Measurements from ENCODE around the gene WFS1. TPM values are rescaled to one million over a fixed set of nuclear protein-coding genes. Genes with fewer than 3 reads are reported as not detected.

Gene WFS1
- total and polyA plus RNA-seq, 2 experiments from 2014 or later: 36.1 to 43.1 TPM

DNA sequence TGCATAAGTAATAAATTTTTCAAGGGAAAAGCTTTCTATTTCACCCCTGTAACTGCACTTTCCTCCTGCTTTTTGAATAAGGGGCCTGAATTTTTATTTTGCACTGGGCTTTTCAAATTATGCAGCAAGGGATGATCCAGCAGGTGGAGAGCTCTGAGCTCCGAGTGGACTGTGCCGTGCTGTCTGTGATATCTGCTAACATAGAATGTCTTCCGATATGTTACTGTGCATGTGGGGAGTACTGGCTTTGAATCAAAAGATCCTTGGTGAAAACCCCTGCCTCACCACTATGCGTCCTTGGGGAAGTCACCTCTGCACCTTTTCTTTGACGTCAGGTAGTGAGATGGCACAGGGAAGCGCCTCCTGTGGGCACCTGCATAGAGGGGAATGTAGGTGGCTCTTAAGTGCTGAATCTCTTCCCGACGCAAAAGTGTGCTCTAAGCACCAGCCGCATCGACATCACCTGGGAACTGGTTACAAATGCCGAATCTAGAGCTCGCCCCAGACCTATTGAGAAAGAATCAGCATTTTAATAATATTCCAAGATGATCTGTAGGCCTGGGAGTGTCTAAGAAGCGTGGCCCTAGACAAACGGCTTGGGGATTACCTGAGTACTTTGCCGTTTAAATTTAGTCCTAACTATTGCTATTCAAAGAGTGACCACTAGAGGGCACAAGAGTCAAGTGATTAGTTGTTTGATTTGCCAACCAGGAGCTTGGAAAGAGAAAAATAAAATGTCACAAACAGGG, 19.2 kb upstream of the WFS1 start:
- Histone ChIP-seq H2AFZ (no peak overlapping the region), H3K36me3 (replicated peaks; ENCODE audit: insufficient read depth, low read depth) (no peaks in the 10 kb centered on the region), H3K27me3 (peaks cover 15% of the 10 kb centered on the region), H3K79me2 (no peaks in the 10 kb centered on the region), H3K4me2 (no peak overlapping the region), H4K20me1 (ENCODE audit: insufficient read depth, poor library complexity, severe bottlenecking) (no peaks in the 10 kb centered on the region), H3K4me1 (ENCODE audit: insufficient read depth) (peaks cover 3% of the 10 kb centered on the region), H3K9me3 (ENCODE audit: low read depth) (no peaks in the 10 kb centered on the region), H3K4me3 (no peak overlapping the region), H3K27ac (no peak overlapping the region), H3K9me2 (replicated peaks; ENCODE audit: insufficient read depth) (no peaks in the 10 kb centered on the region)
- DNase-seq (ENCODE audit: low spot score): peak; percentile 84
- TF ChIP-seq EZH2phosphoT487 (IDR thresholded peaks at IDR 0.05; ENCODE audit: low read depth, severe bottlenecking, unreplicated experiment): no peak
- peak; percentile 85 for TF ChIP-seq CTCF (IDR thresholded peaks at IDR 0.05; ENCODE audit: poor library complexity)
- no peak for TF ChIP-seq EZH2 (IDR thresholded peaks at IDR 0.05; ENCODE audit: borderline replicate concordance)
- WGBS (ENCODE audit: low lambda C conversion rate, missing lambda C conversion rate): 15% methylated on average over 15 of the region's 15 CpGs

- Histone ChIP-seq H3K36me3 (replicated peaks; ENCODE audit: insufficient read depth, low read depth) (no peaks in the 10 kb centered on the region), H4K20me1 (ENCODE audit: insufficient read depth, poor library complexity, severe bottlenecking) (no peaks in the 10 kb centered on the region), H2AFZ (no peak overlapping the region), H3K4me1 (ENCODE audit: insufficient read depth) (no peaks in the 10 kb centered on the region), H3K4me2 (no peak overlapping the region), H3K9me3 (ENCODE audit: low read depth) (no peaks in the 10 kb centered on the region), H3K27me3 (peaks cover 15% of the 10 kb centered on the region), H3K4me3 (no peak overlapping the region), H3K9me2 (replicated peaks; ENCODE audit: insufficient read depth) (no peaks in the 10 kb centered on the region), H3K79me2 (no peaks in the 10 kb centered on the region), H3K27ac (no peak overlapping the region)
- 0% methylated on average over 1 of the region's 1 CpG for WGBS (ENCODE audit: low lambda C conversion rate, missing lambda C conversion rate)
- TF ChIP-seq EZH2phosphoT487 (IDR thresholded peaks at IDR 0.05; ENCODE audit: low read depth, severe bottlenecking, unreplicated experiment) (no peak), CTCF (IDR thresholded peaks at IDR 0.05; ENCODE audit: poor library complexity) (no peak), EZH2 (IDR thresholded peaks at IDR 0.05; ENCODE audit: borderline replicate concordance) (no peak)
- no peak for DNase-seq (ENCODE audit: low spot score)
These were observed 18.7 kb upstream of the WFS1 start for GRCh38 chr4:6250984-6251295.

DNA sequence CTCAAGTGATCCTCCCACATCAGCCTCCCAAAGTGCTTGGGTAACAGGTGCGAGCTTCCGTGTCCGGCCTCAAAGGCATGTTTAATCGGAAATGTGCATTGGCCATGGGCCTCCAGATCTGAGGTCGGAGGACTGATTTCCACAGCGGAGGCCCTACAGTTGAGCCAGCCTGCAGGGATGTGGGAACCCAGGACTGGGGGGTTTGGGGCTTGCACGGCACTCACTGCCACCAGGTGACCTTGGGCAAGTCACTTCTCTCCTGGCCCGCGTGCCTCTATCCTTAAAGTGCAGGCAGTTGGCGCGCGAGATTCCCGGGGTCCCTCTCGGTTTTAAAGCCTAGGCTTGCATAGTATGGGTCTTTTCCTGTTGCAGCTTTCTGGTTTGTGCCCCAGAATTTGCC, 18.3 kb upstream of the WFS1 start:
- Histone ChIP-seq H3K79me2 (no peaks in the 10 kb centered on the region), H3K4me3 (no peak overlapping the region), H4K20me1 (ENCODE audit: insufficient read depth, poor library complexity, severe bottlenecking) (no peaks in the 10 kb centered on the region), H3K4me2 (no peak overlapping the region), H3K4me1 (ENCODE audit: insufficient read depth) (no peaks in the 10 kb centered on the region), H3K36me3 (replicated peaks; ENCODE audit: insufficient read depth, low read depth) (no peaks in the 10 kb centered on the region), H3K27ac (no peak overlapping the region), H3K9me2 (replicated peaks; ENCODE audit: insufficient read depth) (no peaks in the 10 kb centered on the region), H3K9me3 (ENCODE audit: low read depth) (no peaks in the 10 kb centered on the region), H3K27me3 (peaks cover 15% of the 10 kb centered on the region), H2AFZ (no peak overlapping the region)
- TF ChIP-seq EZH2 (IDR thresholded peaks at IDR 0.05; ENCODE audit: borderline replicate concordance) (no peak), CTCF (IDR thresholded peaks at IDR 0.05; ENCODE audit: poor library complexity) (no peak), EZH2phosphoT487 (IDR thresholded peaks at IDR 0.05; ENCODE audit: low read depth, severe bottlenecking, unreplicated experiment) (no peak)
- 96% methylated on average over 14 of the region's 14 CpGs for WGBS (ENCODE audit: low lambda C conversion rate, missing lambda C conversion rate)
- no peak for DNase-seq (ENCODE audit: low spot score)
